GM21737 (cell line): ENCODE data around the gene RPS25.
"Not testable (repeated sequence)": the region's sequence is repeated elsewhere in the genome, so short reads cannot be mapped to it uniquely, and the experiment has no call there.

Experiments used
- ATAC-seq: cut with Tn5 transposase; IDR thresholded peaks from one replicate; pipeline ENCODE4 v1.9.1; 2021; ENCODE audit warnings: mild to moderate bottlenecking, moderate library complexity; ENCODE audit not compliant: unreplicated experiment

Gene RPS25

GRCh38 chr11:118973985-118974384 lies 44.2 kb downstream of the RPS25 start:
- no peak for ATAC-seq

- ATAC-seq: no peak
Observed at GRCh38 chr11:118971646-118972045, 46.5 kb downstream of the RPS25 start, which contains the start of gene FOXR1. FOXR1 (plus strand) TSS chr11:118971761; CDS start chr11:118971932, 171 bp downstream.

- not testable (repeated sequence) for ATAC-seq
Observed at GRCh38 chr11:118969508-118969907, 48.6 kb downstream of the RPS25 start.
